ENCODE data around the gene SLC17A2.

SLC17A2 gene

GRCh38 chr6:25928562-25929324 lies 1.7 kb downstream of the SLC17A2 start:
- DNase-seq (ENCODE audit: low read depth), result no peak
- TF ChIP-seq, protein P1, sequence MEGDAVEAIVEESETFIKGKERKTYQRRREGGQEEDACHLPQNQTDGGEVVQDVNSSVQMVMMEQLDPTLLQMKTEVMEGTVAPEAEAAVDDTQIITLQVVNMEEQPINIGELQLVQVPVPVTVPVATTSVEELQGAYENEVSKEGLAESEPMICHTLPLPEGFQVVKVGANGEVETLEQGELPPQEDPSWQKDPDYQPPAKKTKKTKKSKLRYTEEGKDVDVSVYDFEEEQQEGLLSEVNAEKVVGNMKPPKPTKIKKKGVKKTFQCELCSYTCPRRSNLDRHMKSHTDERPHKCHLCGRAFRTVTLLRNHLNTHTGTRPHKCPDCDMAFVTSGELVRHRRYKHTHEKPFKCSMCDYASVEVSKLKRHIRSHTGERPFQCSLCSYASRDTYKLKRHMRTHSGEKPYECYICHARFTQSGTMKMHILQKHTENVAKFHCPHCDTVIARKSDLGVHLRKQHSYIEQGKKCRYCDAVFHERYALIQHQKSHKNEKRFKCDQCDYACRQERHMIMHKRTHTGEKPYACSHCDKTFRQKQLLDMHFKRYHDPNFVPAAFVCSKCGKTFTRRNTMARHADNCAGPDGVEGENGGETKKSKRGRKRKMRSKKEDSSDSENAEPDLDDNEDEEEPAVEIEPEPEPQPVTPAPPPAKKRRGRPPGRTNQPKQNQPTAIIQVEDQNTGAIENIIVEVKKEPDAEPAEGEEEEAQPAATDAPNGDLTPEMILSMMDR (conservative IDR thresholded peaks at IDR 0.05; ENCODE audit: low read depth, low read length), result no peak
- H3K4me3 ChIP-seq (ENCODE audit: low read length), result no peak overlapping the region

DNA sequence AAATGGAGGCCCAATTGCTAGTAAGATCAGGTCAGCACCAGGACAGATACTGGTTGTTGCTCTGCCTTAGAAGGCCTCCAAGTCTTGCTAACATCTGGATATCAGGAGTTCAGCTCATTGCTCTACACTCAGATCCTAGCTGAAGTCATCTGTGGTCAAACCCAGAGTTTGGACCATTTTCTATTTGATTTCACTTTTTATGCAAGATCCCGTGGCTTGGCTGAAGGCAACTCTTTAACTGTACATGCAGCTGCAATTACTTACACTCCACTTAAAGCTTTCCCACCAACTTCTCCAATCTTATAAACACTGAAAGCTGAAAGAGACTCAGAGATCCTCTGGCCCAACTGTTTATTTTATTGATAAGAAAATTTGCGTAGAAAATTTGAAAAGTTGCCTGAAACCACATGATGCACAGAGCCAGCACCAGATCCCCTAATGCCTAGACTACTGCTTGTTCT lies 2.7 kb downstream of the SLC17A2 start:
- no peak overlapping the region for H3K4me3 ChIP-seq (ENCODE audit: low read length)
- TF ChIP-seq, protein P1 (conservative IDR thresholded peaks at IDR 0.05; ENCODE audit: low read depth, low read length), result no peak
- DNase-seq (ENCODE audit: low read depth), result no peak

GRCh38 chr6:25927178-25927577 lies 3.3 kb downstream of the SLC17A2 start:
- TF ChIP-seq, protein P1 (conservative IDR thresholded peaks at IDR 0.05; ENCODE audit: low read depth, low read length), result no peak
- no peak for DNase-seq (ENCODE audit: low read depth)
- no peak overlapping the region for H3K4me3 ChIP-seq (ENCODE audit: low read length)

GRCh38 chr6:25925876-25926275 lies 4.6 kb downstream of the SLC17A2 start:
- no peak overlapping the region for H3K4me3 ChIP-seq (ENCODE audit: low read length)
- TF ChIP-seq, protein P1 (conservative IDR thresholded peaks at IDR 0.05; ENCODE audit: low read depth, low read length), result no peak
- no peak for DNase-seq (ENCODE audit: low read depth)

- DNase-seq (ENCODE audit: low read depth), result no peak
- H3K4me3 ChIP-seq (ENCODE audit: low read length), result no peak overlapping the region
- TF ChIP-seq, protein P1 (conservative IDR thresholded peaks at IDR 0.05; ENCODE audit: low read depth, low read length), result no peak
Measured at GRCh38 chr6:25922301-25922700, 8.2 kb downstream of the SLC17A2 start.

- no peak for DNase-seq (ENCODE audit: low read depth)
- H3K4me3 ChIP-seq (ENCODE audit: low read length), result no peak overlapping the region
- TF ChIP-seq, protein P1 (conservative IDR thresholded peaks at IDR 0.05; ENCODE audit: low read depth, low read length), result no peak
Measured at GRCh38 chr6:25921525-25922203, 8.8 kb downstream of the SLC17A2 start.

GRCh38 chr6:25919657-25920056 lies 10.8 kb downstream of the SLC17A2 start:
- TF ChIP-seq, protein P1 (conservative IDR thresholded peaks at IDR 0.05; ENCODE audit: low read depth, low read length), result no peak
- H3K4me3 ChIP-seq (ENCODE audit: low read length), result no peak overlapping the region
- DNase-seq (ENCODE audit: low read depth), result no peak
